GM19397 (cell line): ENCODE results near the gene FOXA3.

Experiments used
- ATAC-seq: cut with Tn5 transposase; IDR thresholded peaks from one replicate; pipeline ENCODE4 v1.9.1; 2021; ENCODE audit warnings: mild to moderate bottlenecking, moderate library complexity; ENCODE audit not compliant: unreplicated experiment

The FOXA3 gene

GRCh38 chr19:45917421-45918091, 53.4 kb downstream of the FOXA3 start:
- no peak for ATAC-seq

- no peak for ATAC-seq
Observed at GRCh38 chr19:45918721-45919120, 54.6 kb downstream of the FOXA3 start.

DNA sequence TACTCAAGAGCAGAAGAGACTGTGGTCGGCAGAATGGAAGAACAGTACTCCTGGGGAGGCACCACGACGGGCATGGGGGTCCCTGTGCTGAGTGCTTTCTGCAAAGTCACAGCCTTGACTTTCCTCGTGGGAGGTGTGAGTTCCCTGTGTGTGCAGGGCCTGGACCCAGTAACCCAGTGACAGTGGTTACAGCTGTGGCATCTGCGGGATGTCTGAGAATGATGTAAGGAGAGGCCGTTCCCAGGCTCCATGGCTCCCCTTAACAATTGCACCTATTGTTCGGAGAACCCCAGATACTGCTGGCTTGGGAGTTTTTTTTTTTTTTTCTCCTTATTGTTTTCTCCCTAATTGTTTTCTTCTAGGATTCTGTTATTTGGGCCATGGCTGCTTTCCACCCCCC, 55.6 kb downstream of the FOXA3 start:
- no peak for ATAC-seq

DNA sequence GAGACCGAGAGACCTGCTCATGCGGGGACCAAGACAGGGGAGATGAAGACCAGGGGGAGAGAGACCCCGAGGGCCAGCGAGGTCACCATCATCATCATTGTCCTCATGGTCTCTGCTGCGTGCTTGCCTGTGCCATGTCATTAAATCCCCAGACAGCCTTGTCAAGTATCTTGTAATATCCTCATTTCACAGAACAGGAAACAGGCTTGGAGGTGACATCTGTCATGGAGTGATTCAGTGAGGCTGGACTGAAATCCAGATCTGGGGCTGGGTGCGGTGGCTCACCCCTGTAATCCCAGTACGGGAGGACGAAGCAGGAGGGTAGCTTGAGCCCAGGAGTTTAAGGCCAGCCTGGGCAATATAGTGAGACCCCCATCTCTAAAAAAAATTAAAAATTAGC, 56.3 kb downstream of the FOXA3 start:
- ATAC-seq: no peak

GRCh38 chr19:45922281-45922680, 58.2 kb downstream of the FOXA3 start:
- ATAC-seq: no peak
